ENCODE results near the gene CRMP1. TPM values are rescaled to one million over a fixed set of nuclear protein-coding genes. Genes with fewer than 3 reads are reported as not detected.

The CRMP1 gene
- total and polyA plus RNA-seq, 8 donors = 1.2 to 21.4 (median 2.1) TPM; not detected in 1

DNA sequence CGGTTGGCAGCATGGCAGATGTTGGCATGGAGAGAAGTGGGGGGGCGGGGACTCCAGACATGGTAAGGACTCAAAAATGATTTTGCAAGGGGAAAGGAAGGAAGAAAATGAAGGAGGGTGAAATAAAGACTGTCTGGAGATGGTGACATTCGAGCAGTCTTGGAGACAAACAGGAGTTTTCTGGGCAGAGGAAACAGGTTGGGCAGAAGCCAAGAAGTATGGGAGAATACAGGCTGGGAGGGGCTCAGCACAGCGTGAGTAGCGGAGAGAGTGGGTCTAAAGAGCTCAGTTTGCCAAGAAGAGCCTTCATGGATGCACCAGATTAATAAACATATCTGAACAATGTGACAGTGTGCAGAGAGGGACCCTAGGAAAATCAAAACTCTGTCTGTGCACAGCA, 13.3 kb upstream of the CRMP1 start:
- TF ChIP-seq POLR2AphosphoS5 (IDR thresholded peaks at IDR 0.05) = no peak
- TF ChIP-seq, protein P1, sequence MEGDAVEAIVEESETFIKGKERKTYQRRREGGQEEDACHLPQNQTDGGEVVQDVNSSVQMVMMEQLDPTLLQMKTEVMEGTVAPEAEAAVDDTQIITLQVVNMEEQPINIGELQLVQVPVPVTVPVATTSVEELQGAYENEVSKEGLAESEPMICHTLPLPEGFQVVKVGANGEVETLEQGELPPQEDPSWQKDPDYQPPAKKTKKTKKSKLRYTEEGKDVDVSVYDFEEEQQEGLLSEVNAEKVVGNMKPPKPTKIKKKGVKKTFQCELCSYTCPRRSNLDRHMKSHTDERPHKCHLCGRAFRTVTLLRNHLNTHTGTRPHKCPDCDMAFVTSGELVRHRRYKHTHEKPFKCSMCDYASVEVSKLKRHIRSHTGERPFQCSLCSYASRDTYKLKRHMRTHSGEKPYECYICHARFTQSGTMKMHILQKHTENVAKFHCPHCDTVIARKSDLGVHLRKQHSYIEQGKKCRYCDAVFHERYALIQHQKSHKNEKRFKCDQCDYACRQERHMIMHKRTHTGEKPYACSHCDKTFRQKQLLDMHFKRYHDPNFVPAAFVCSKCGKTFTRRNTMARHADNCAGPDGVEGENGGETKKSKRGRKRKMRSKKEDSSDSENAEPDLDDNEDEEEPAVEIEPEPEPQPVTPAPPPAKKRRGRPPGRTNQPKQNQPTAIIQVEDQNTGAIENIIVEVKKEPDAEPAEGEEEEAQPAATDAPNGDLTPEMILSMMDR (IDR thresholded peaks at IDR 0.05) = no peak
- TF ChIP-seq EP300 (IDR thresholded peaks at IDR 0.05) = no peak
- TF ChIP-seq POLR2A (IDR thresholded peaks at IDR 0.05) = no peak
- Histone ChIP-seq H3K36me3 (no peaks in the 10 kb centered on the region), H3K4me3 (no peak overlapping the region), H3K4me1 (no peaks in the 10 kb centered on the region), H3K9me3 (peaks cover 0 to 22% (median 17%) of the 10 kb centered on the region in 4 donors), H3K27ac (no peak overlapping the region), H3K27me3 (peaks cover 4 to 66% (median 18%) of the 10 kb centered on the region in 3 donors)
- WGBS, 5 donors = 9 to 24% (median 19%) methylated on average over 5 of the region's 5 CpGs
- intact Hi-C loops (cut with DNase I; ENCODE audit: low total_unique reads) = no loop called here
- no peak for DNase-seq

DNA sequence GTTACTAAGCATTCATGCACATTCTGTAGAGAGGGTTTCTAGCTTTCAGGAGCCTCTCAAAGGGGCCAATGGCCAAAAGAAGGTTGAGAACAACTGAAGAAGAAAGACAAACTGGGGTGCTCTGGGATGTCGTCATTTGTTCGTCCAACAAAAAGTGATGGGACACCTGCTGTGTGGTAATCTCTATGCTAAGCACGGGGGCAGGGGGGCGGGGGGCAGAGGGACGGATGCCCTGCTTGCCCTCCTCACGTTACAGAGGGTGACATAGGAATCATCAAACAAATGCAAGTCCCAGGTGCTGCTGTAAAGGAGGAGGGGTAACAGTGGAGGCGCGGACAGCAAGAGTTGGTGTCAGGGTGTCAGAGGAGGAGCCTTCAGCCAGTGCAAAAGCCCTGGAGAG, 12.8 kb upstream of the CRMP1 start:
- Histone ChIP-seq H3K4me3 (no peak overlapping the region), H3K27me3 (peaks cover 4 to 71% (median 19%) of the 10 kb centered on the region in 3 donors), H3K4me1 (no peaks in the 10 kb centered on the region), H3K9me3 (peaks cover 0 to 21% (median 17%) of the 10 kb centered on the region in 4 donors), H3K36me3 (no peaks in the 10 kb centered on the region), H3K27ac (no peak overlapping the region)
- DNase-seq = no peak
- 4 to 13% (median 9%) methylated on average over 8 of the region's 8 CpGs for WGBS, 5 donors
- intact Hi-C loops (cut with DNase I; ENCODE audit: low total_unique reads) = no loop called here
- TF ChIP-seq POLR2A (IDR thresholded peaks at IDR 0.05) = no peak
- TF ChIP-seq EP300 (IDR thresholded peaks at IDR 0.05) = no peak
- TF ChIP-seq POLR2AphosphoS5 (IDR thresholded peaks at IDR 0.05) = no peak
- TF ChIP-seq, protein P1 (IDR thresholded peaks at IDR 0.05) = no peak

DNA sequence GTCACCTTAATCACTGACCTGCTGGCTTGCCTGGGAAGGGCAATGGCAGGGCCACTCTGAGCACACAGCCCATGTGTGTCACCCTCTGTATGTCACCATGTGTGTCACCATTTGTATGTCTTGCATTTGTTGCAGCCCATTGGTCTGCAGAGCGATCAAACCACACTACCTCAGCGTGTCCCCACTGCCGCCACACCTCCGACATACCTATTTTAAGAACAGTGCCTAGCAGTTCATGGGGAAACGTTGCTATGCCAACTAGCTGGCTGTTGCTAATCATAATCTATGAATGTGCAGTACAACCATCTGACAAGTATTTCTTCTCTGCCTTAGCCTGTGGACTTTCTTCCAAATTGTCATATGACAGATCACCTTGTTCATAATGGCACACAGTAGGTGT, 8.0 kb upstream of the CRMP1 start:
- TF ChIP-seq POLR2AphosphoS5 (IDR thresholded peaks at IDR 0.05) = no peak
- no peak for TF ChIP-seq POLR2A (IDR thresholded peaks at IDR 0.05)
- no peak for TF ChIP-seq EP300 (IDR thresholded peaks at IDR 0.05)
- TF ChIP-seq, protein P1 (IDR thresholded peaks at IDR 0.05) = no peak
- 67 to 83% (median 76%) methylated on average over 5 of the region's 5 CpGs for WGBS, 5 donors
- Histone ChIP-seq H3K9me3 (peaks cover 0 to 15% (median 4%) of the 10 kb centered on the region in 4 donors), H3K27ac (no peak overlapping the region), H3K4me1 (no peaks in the 10 kb centered on the region), H3K4me3 (no peak overlapping the region), H3K36me3 (no peaks in the 10 kb centered on the region), H3K27me3 (peaks cover 4 to 91% (median 23%) of the 10 kb centered on the region in 3 donors)
- DNase-seq = no peak
- intact Hi-C loops (cut with DNase I; ENCODE audit: low total_unique reads) = no loop called here

DNA sequence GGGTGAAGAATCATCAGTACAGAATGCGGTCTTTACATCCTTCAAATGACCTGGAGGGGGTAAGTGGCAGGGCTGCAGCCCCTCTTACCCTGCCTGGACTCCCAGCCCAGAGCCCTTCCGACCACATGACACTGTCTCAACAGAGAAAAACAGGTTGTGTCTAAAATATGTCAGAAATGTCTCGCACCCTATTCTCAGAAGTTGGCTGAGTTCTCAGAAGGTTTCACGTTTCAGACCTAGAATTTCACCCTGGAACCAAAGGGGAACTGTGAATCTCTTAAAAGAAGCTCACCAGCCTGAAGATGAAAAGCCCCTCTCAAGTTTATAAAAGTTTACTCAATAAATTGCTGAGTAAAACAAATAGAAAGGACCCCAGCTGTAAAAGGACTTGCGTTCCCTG, 7.0 kb upstream of the CRMP1 start:
- peaks cover 4 to 91% (median 26%) of the 10 kb centered on the region in 3 donors for H3K27me3 ChIP-seq
- 49 to 62% (median 53%) methylated on average over 5 of the region's 5 CpGs for WGBS, 5 donors
- intact Hi-C loops (cut with DNase I; ENCODE audit: low total_unique reads) = no loop called here

More for the DNA sequence above, 7.0 kb upstream of the CRMP1 start:
- Histone ChIP-seq H3K27ac (no peak overlapping the region), H3K4me1 (no peaks in the 10 kb centered on the region), H3K9me3 (peaks cover 0 to 15% (median 4%) of the 10 kb centered on the region in 4 donors), H3K4me3 (no peak overlapping the region), H3K36me3 (no peaks in the 10 kb centered on the region)
- DNase-seq = no peak
- TF ChIP-seq POLR2AphosphoS5 (IDR thresholded peaks at IDR 0.05) (no peak), EP300 (IDR thresholded peaks at IDR 0.05) (no peak)
- TF ChIP-seq, protein P1 (IDR thresholded peaks at IDR 0.05) = no peak

All from stomach (tissue), 9 donors.